ENCODE results near the gene GRPR.

Gene GRPR

DNA sequence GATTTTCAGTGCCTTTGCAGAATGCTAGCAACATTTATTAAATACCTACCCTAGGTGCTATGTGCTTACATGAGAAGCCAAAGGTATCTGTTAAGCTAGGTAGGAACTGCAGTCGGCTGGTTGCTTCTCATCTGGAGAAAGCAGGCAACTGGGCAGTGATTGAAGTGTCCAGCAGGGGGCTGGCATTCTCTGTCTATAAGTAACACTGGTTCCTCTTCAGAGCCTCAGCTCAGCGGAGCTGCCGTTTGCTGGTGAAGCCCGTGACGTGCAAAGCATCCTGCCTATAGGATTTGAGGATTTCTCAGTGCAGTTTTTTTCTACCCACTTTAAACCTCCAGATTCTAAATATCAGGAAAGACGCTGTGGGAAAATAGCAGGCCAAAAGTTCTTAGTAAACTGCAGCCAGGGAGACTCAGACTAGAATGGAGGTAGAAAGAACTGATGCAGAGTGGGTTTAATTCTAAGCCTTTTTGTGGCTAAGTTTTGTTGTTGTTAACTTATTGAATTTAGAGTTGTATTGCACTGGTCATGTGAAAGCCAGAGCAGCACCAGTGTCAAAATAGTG, at the start of gene GRPR:
TSS of gene GRPR (plus strand) at position 344 of the 565 bp plus-strand sequence. CDS start 389 bp downstream, outside the sequence.
- DNase-seq (ENCODE audit: low read depth): peak; percentile 32

DNA sequence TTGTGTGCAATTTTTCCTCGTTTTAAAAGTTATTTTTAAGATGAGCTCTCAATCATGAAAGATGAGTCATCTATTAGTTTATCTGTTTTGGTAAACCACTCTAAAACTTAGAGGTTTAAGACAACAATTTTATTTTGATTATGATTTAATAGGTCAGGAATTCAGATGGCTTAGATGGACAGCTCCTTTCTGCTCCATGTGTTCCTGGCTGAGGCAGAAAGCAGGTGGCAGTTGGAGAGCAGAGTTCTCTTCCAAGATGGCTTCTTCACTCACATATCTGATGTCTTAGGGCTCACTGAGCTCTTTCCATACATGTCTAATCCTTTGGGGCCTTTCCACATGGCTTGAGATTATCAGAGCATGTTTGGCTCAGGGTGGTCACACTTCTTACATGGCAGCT, 48.3 kb upstream of the GRPR start:
- no peak for DNase-seq (ENCODE audit: low read depth)

DNA sequence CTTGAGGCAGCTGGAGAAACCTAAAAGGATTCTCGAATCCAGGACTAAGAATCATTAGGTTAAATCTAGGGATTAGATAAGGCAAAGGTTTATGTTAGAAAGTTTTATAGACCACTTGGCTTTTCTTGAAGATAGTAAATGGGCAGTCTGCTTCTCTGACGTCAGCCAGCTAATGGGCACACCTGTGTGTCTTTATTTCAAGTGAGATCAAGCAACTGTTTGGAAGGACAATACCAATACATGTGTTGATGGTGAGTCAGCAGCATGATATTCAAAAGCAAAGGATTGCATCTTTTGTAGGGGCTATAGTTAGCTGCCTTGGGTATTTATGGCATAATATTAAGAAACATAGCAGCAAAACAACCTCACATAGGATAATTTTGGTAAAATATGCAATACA, 46.5 kb upstream of the GRPR start:
- DNase-seq (ENCODE audit: low read depth): no peak

DNA sequence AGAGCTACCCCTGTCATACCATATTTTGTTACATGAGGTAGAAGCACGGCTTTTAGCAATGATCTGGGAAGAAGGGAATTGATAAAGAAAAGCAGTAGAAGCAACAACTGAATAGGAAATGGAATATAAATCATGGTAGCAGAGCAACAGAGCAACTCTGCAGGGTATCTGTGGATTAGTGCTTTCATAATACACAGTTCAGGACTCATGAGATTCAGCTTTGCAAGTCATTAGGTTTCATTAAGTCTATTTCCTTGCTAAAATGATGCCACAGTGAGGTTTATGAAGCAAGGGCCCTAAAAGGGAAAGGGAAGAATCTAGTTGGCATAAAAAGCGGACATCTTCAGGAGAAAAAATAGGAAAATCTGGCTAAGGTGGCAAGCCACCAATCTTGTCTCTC, 45.6 kb upstream of the GRPR start:
- DNase-seq (ENCODE audit: low read depth): no peak

- DNase-seq (ENCODE audit: low read depth): no peak
These were observed 42.0 kb upstream of the GRPR start for GRCh38 chrX:16081357-16081756.

DNA sequence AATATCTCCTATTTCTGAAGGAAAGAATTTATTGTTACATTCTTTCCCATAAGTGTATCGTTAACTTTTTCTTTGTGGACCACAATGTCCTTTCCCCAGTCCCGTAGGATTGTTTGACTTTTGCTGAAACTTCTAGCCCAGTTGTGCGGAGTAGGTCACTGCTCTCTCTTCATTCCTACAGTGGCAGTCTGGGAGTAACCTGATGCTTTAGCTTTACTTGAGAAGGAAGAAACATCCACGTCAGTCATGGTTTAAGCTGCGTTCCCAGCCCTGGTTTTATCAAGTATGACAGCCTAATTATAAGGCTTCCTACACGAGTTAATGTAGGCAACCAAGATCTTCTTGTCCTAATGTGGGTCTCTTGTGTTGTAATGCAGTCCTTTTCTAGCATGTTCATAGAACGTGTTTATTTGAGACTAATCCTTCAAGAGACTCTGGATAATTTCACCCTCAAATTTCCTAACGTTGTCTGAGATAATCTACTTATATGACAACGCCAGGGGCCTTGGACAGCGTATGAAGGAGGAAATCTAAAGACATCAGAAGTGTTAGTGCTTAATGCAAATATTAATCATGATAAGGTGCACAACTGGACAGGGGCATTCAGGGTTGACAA, 40.8 kb upstream of the GRPR start:
- no peak for DNase-seq (ENCODE audit: low read depth)

DNA sequence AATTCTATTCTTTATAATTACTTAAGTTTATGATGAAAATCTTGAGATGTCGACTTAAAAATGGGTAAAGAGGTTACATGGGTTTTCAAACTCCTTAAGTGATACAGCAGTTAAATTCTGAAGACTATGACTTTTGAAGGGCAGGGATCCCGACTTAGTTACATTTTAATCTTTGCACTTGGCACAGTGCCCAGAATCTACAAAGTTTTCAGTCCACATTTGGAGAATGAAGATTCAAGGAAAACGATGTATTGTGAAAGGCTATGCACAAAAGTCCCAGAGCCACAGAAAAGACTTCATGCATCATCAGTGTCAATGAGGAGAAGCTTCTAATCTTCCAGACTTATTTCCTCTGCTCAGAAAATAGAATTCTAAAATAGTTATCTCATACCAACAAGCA, 36.3 kb upstream of the GRPR start:
- no peak for DNase-seq (ENCODE audit: low read depth)

GRCh38 chrX:16089086-16089485, 34.3 kb upstream of the GRPR start:
- no peak for DNase-seq (ENCODE audit: low read depth)

GRCh38 chrX:16096141-16096540, 27.2 kb upstream of the GRPR start:
- DNase-seq (ENCODE audit: low read depth): no peak

- no peak for DNase-seq (ENCODE audit: low read depth)
These were observed 22.7 kb upstream of the GRPR start for GRCh38 chrX:16100673-16101072.

- no peak for DNase-seq (ENCODE audit: low read depth)
These were observed 21.8 kb upstream of the GRPR start for GRCh38 chrX:16101581-16101980.

GRCh38 chrX:16103625-16104024, 19.7 kb upstream of the GRPR start:
- DNase-seq (ENCODE audit: low read depth): no peak

DNA sequence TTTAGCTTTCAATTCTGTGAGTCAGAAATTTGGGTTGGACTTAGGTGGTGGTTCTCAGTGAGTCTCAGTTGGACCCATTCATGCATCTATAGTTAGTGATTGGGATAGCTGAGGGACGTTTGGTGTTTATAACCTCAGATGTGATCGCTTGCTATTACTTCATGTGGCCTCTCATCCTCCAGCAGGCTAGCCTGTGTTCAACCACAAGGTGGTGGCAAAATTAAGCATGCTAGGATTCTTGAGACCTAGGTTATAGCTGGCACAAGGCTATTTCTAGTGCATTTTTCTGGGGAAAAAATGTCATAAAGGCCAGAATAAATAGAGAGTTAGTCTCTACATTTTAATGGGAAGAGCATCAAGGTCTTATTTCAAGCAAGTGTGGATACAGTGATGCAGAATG, 10.9 kb upstream of the GRPR start:
- DNase-seq (ENCODE audit: low read depth): no peak

DNA sequence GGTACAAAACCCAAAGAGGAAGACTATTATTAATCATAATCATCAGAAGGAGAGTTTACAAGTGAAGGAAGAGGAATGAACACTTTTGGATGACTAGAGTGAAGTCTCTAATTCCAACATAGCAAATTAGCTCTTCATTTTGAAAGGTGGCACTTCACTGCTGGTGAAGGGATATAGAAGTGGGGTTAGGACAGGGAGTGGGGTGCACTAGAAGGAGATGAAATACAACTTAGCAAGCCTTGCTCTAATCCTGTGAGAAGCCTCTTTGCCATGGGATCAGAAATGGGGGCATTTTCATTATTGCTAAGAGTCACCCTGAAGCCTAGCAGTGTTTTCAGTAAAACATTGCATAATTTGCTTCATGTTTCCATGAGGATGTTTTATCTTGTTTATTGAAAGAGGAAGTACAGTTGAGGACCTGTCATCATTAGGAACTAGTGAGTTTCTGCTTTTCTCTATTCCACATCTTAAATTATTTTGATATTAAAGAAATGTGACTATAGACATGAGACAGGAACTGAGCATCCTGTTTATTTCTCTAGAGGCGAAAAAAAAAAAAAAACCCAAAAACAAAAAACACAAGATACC, 9.3 kb upstream of the GRPR start:
- DNase-seq (ENCODE audit: low read depth): no peak

GRCh38 chrX:16114611-16115010, 8.8 kb upstream of the GRPR start:
- DNase-seq (ENCODE audit: low read depth): no peak

DNA sequence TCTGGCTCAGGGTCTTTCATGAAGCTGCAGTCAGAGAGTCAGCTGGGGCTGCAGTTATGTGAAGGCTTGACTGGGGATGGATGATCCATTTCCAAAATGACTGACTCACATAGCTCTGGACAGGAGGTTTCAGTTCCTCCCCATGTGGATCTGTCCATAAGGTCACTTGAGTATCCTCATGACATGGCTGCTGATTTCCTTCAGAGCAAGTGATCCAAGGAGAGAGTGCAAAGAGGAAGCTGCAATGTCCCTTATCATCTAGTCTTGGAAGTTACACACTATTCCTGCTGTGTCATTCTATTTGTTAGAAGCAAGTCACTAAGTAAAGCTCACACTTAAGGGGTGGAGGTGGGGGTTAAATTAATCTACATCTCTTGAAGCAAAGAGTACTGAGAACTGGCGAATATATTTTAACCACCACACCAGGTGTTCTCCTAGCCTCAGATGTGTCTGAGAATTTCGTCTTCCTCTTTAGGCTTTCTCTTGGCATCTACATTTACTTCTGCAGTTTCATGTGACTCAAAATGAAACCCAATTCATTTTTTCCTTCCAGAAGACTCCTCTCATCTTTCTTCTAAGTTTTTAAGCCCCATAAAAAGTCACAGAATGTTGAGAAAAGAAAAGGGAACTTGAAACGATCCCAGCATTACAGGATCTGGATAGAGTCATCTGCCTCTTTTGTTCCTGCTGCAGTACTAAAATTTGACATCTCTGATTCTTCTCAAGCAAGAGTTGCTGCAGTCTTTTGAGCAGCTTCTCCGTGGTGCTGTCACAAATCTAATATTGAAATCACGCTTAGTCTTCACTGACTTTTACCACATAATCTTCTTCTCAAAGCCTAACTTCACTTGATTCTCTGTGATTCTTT, 3.8 kb upstream of the GRPR start:
- DNase-seq (ENCODE audit: low read depth): no peak

GRCh38 chrX:16120431-16120830, 2.9 kb upstream of the GRPR start:
- DNase-seq (ENCODE audit: low read depth): no peak

- DNase-seq (ENCODE audit: low read depth): no peak
These were observed 836 bp downstream of the GRPR start for GRCh38 chrX:16124201-16124600.

GRCh38 chrX:16125520-16126149, 2.3 kb downstream of the GRPR start:
- no peak for DNase-seq (ENCODE audit: low read depth)

GRCh38 chrX:16130707-16131106, 7.3 kb downstream of the GRPR start:
- DNase-seq (ENCODE audit: low read depth): no peak

DNA sequence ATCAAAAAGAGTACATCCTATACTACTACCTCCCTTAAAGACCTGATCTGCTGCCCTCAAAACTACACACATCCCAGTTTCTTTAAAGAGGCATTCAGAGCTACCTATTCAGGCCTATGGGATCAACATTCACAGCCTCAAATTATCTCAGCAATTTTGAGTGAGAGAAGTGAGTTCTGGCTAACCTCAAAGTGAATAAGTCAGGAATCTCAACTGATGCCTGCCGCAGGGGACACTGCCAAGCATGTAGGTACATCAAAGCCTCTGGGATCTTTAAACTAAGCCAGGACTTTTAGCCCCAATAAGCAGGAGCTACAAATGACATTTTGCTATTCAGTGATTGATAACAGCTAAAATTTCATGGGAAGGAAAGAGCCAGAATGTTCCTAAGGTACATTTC, 11.6 kb downstream of the GRPR start:
- no peak for DNase-seq (ENCODE audit: low read depth)

DNA sequence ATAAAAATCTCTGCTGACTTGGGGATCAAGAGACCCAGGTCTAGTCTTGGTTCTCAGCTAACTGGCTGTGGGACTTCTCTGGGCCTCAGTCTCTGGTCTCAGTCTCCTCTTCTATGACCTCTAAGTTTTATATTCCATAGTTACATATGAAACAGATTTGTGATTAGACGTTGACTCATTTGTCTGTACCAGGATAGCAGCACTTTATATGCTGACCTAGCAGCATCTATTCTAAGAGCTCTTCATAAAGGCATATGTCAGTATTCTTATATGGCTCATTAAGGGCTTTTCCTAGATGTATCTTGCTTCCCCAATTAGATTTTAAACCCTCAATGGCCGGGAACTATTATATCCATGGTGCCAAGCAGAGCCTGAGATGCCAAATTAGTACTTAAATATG, 12.7 kb downstream of the GRPR start:
- no peak for DNase-seq (ENCODE audit: low read depth)
